ENCODE measurements around the gene TEX48.
A peak's percentile ranks its signal among the peaks of the same experiment; 100 is the strongest.

The TEX48 gene

DNA sequence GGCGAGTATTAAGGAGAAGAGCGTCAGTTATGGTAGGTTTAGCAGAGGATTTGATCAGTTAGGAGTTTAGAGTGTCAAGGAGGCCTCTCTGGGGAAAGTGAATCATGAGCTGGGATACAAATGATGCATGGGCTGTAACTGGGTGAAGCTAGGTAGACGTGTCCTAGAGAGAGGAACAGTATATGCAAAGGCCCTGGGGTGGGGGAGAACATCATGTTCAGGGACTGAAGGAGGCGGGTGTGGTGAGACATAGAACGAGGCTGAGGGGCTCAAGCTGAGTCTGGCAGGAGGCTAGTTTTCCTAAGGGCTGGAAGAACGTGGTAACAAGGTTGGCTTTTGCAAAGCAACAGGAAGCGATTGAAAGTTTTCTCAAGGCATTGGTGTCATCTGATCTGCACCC lies 60.4 kb downstream of the TEX48 start:
- no peak for DNase-seq (ENCODE audit: low spot score)

GRCh38 chr9:114619191-114619761 lies 62.7 kb downstream of the TEX48 start:
- DNase-seq (ENCODE audit: low spot score) = peak; percentile 57

- DNase-seq (ENCODE audit: low spot score) = peak; percentile 87
These were observed 65.1 kb downstream of the TEX48 start for GRCh38 chr9:114616684-114617520.

Data from NAMALWA (cell line).